Loucy (cell line): ENCODE measurements around the gene ATRNL1.

Experiments
- CTCF ChIP-seq: fragments of 200-600 bp; sonication (generic); conservative IDR thresholded peaks from 2 replicates; pipeline ENCODE4 v1.5.1; 2014; ENCODE audit warnings: mild to moderate bottlenecking, antibody characterized with exemption, low read length
- EZH2phosphoT487 ChIP-seq: fragments of 200-600 bp; IDR thresholded peaks from 2 replicates; pipeline ENCODE4 v1.6.1; 2018; ENCODE audit warnings: antibody characterized with exemption, mild to moderate bottlenecking, moderate library complexity, borderline replicate concordance

- TF ChIP-seq CTCF: peak; percentile 96
- TF ChIP-seq EZH2phosphoT487: no peak
Measured at GRCh38 chr10:115417585-115418265, 324.6 kb downstream of the ATRNL1 start.
